Activated naive CD8-positive, alpha-beta T cell (primary cell): Measurements from ENCODE around the gene AIG1.
"Not testable (repeated sequence)": the region's sequence is repeated elsewhere in the genome, so short reads cannot be mapped to it uniquely, and the experiment has no call there.

Experiments
- H3K27ac Mint-ChIP-seq: one replicate; pipeline ENCODE4 v1.8.0; 2021; ENCODE audit warnings: mixed read lengths
- H3K27me3 Mint-ChIP-seq: one replicate; pipeline ENCODE4 v1.8.0; 2021; ENCODE audit warnings: mixed read lengths
- H3K36me3 Mint-ChIP-seq: one replicate; pipeline ENCODE4 v1.8.0; 2021; ENCODE audit warnings: mixed read lengths
- H3K4me1 Mint-ChIP-seq: one replicate; pipeline ENCODE4 v1.8.0; 2021; ENCODE audit warnings: low read depth, mixed read lengths
- H3K4me3 Mint-ChIP-seq: one replicate; pipeline ENCODE4 v1.8.0; 2021; ENCODE audit warnings: mild to moderate bottlenecking, mixed read lengths
- H3K9me3 Mint-ChIP-seq: one replicate; pipeline ENCODE4 v1.8.0; 2021; ENCODE audit warnings: low read depth, mixed read lengths

Gene AIG1

GRCh38 chr6:143064951-143065683 is 4.4 kb downstream of the AIG1 start:
- Mint-ChIP-seq H3K4me1 (peaks cover 15% of the 10 kb centered on the region), H3K27ac (no peak overlapping the region), H3K27me3 (no peaks in the 10 kb centered on the region), H3K9me3 (no peaks in the 10 kb centered on the region), H3K4me3 (no peak overlapping the region), H3K36me3 (peaks cover 4% of the 10 kb centered on the region)

- no peak overlapping the region for H3K27ac Mint-ChIP-seq
These were observed 7.3 kb downstream of the AIG1 start for GRCh38 chr6:143068001-143068400.

GRCh38 chr6:143074101-143074500 is 13.4 kb downstream of the AIG1 start:
- Mint-ChIP-seq H3K27ac (no peak overlapping the region), H3K4me1 (peaks cover 7% of the 10 kb centered on the region), H3K36me3 (peaks cover 23% of the 10 kb centered on the region), H3K9me3 (peaks cover 12% of the 10 kb centered on the region), H3K27me3 (no peaks in the 10 kb centered on the region), H3K4me3 (no peak overlapping the region)

More at GRCh38 chr6:143068001-143068400, 7.3 kb downstream of the AIG1 start:
- Mint-ChIP-seq H3K27me3 (no peaks in the 10 kb centered on the region), H3K4me1 (no peaks in the 10 kb centered on the region), H3K9me3 (no peaks in the 10 kb centered on the region), H3K36me3 (peaks cover 8% of the 10 kb centered on the region), H3K4me3 (no peak overlapping the region)

- peaks cover 12% of the 10 kb centered on the region for H3K9me3 Mint-ChIP-seq
- H3K27me3 Mint-ChIP-seq = no peaks in the 10 kb centered on the region
- no peak overlapping the region for H3K27ac Mint-ChIP-seq
- peaks cover 7% of the 10 kb centered on the region for H3K4me1 Mint-ChIP-seq
- peaks cover 25% of the 10 kb centered on the region for H3K36me3 Mint-ChIP-seq
- H3K4me3 Mint-ChIP-seq = no peak overlapping the region
These were observed 14.1 kb downstream of the AIG1 start for GRCh38 chr6:143074670-143075318.

GRCh38 chr6:143078468-143079324 is 18.0 kb downstream of the AIG1 start:
- no peak overlapping the region for H3K4me3 Mint-ChIP-seq
- no peaks in the 10 kb centered on the region for H3K27me3 Mint-ChIP-seq
- H3K4me1 Mint-ChIP-seq = peaks cover 7% of the 10 kb centered on the region
- peaks cover 19% of the 10 kb centered on the region for H3K36me3 Mint-ChIP-seq
- H3K27ac Mint-ChIP-seq = peak overlapping the region; percentile 46
- peaks cover 12% of the 10 kb centered on the region for H3K9me3 Mint-ChIP-seq

GRCh38 chr6:143079325-143079640 is 18.6 kb downstream of the AIG1 start:
- Mint-ChIP-seq H3K27ac (no peak overlapping the region), H3K9me3 (peaks cover 9% of the 10 kb centered on the region), H3K4me1 (peaks cover 7% of the 10 kb centered on the region), H3K27me3 (no peaks in the 10 kb centered on the region), H3K4me3 (no peak overlapping the region), H3K36me3 (peaks cover 18% of the 10 kb centered on the region)

- H3K4me3 Mint-ChIP-seq, H3K27me3 Mint-ChIP-seq, H3K27ac Mint-ChIP-seq: not testable (repeated sequence)
These were observed 21.6 kb downstream of the AIG1 start for GRCh38 chr6:143082274-143082673.

GRCh38 chr6:143084019-143084418 is 23.3 kb downstream of the AIG1 start:
- not testable (repeated sequence) for H3K4me3 Mint-ChIP-seq, H3K9me3 Mint-ChIP-seq, H3K27ac Mint-ChIP-seq, H3K36me3 Mint-ChIP-seq, H3K4me1 Mint-ChIP-seq, H3K27me3 Mint-ChIP-seq

More at GRCh38 chr6:143082274-143082673, 21.6 kb downstream of the AIG1 start:
- H3K9me3 Mint-ChIP-seq, H3K4me1 Mint-ChIP-seq, H3K36me3 Mint-ChIP-seq: not testable (repeated sequence)

GRCh38 chr6:143087335-143087734 is 26.6 kb downstream of the AIG1 start:
- not testable (repeated sequence) for H3K9me3 Mint-ChIP-seq, H3K4me3 Mint-ChIP-seq

GRCh38 chr6:143087856-143088255 is 27.2 kb downstream of the AIG1 start:
- Mint-ChIP-seq H3K36me3 (no peaks in the 10 kb centered on the region), H3K27ac (no peak overlapping the region), H3K9me3 (no peaks in the 10 kb centered on the region), H3K4me3 (no peak overlapping the region), H3K27me3 (no peaks in the 10 kb centered on the region), H3K4me1 (peaks cover 17% of the 10 kb centered on the region)

More at GRCh38 chr6:143087335-143087734, 26.6 kb downstream of the AIG1 start:
- not testable (repeated sequence) for H3K36me3 Mint-ChIP-seq, H3K27me3 Mint-ChIP-seq, H3K27ac Mint-ChIP-seq
- peaks cover 17% of the 10 kb centered on the region for H3K4me1 Mint-ChIP-seq

GRCh38 chr6:143090314-143091044 is 29.8 kb downstream of the AIG1 start:
- no peak overlapping the region for H3K27ac Mint-ChIP-seq
- H3K9me3 Mint-ChIP-seq = no peaks in the 10 kb centered on the region
- H3K4me3 Mint-ChIP-seq = no peak overlapping the region
- no peaks in the 10 kb centered on the region for H3K36me3 Mint-ChIP-seq
- H3K27me3 Mint-ChIP-seq = no peaks in the 10 kb centered on the region
- peaks cover 17% of the 10 kb centered on the region for H3K4me1 Mint-ChIP-seq

- Mint-ChIP-seq H3K4me1 (peaks cover 21% of the 10 kb centered on the region), H3K27ac (no peak overlapping the region), H3K4me3 (no peak overlapping the region), H3K27me3 (no peaks in the 10 kb centered on the region), H3K9me3 (no peaks in the 10 kb centered on the region), H3K36me3 (no peaks in the 10 kb centered on the region)
These were observed 32.1 kb downstream of the AIG1 start for GRCh38 chr6:143092768-143093167.

GRCh38 chr6:143093290-143093689 is 32.6 kb downstream of the AIG1 start:
- Mint-ChIP-seq H3K9me3 (no peaks in the 10 kb centered on the region), H3K36me3 (no peaks in the 10 kb centered on the region), H3K4me1 (peaks cover 21% of the 10 kb centered on the region), H3K27ac (no peak overlapping the region), H3K4me3 (no peak overlapping the region), H3K27me3 (no peaks in the 10 kb centered on the region)

- no peak overlapping the region for H3K27ac Mint-ChIP-seq
These were observed 35.7 kb downstream of the AIG1 start for GRCh38 chr6:143096403-143096802.

More at GRCh38 chr6:143096403-143096802, 35.7 kb downstream of the AIG1 start:
- no peak overlapping the region for H3K4me3 Mint-ChIP-seq
- no peaks in the 10 kb centered on the region for H3K27me3 Mint-ChIP-seq
- no peaks in the 10 kb centered on the region for H3K9me3 Mint-ChIP-seq
- H3K4me1 Mint-ChIP-seq = peaks cover 4% of the 10 kb centered on the region
- no peaks in the 10 kb centered on the region for H3K36me3 Mint-ChIP-seq
